ENCODE results near the gene PRR15L. TPM values are rescaled to one million over a fixed set of nuclear protein-coding genes. Genes with fewer than 3 reads are reported as not detected.

Gene PRR15L
- total RNA-seq, 2 experiments from 2014 or later, result not detected

GRCh38 chr17:47969930-47970724 lies 12.4 kb upstream of the PRR15L start:
- H3K36me3 Mint-ChIP-seq (ENCODE audit: low read depth), result peaks cover 14% of the 10 kb centered on the region
- intact Hi-C loops (cut with micrococcal nuclease), result loop anchor here (1.0 to 2.0 kb wide), 7 partner anchors 21 to 321 kb away; partner anchors contain the start of genes KPNB1, LRRC46, MRPL10 and NFE2L1
- DNase-seq, result no peak
- H3K9me3 Mint-ChIP-seq, result no peaks in the 10 kb centered on the region
- H3K4me3 Mint-ChIP-seq, result peak overlapping the region; percentile 95
- H3K4me1 Mint-ChIP-seq (ENCODE audit: low read depth), result peaks cover 24% of the 10 kb centered on the region
- CTCF ChIA-PET, result interaction anchor here (0.6 to 4.4 kb wide), 28 partner anchors 8 to 489 kb away, joined by 3 to 69 read pairs (median 4); partner anchors contain the start of genes NFE2L1, PNPO, PRR15L and SCRN2
- no peaks in the 10 kb centered on the region for H3K27me3 Mint-ChIP-seq (ENCODE audit: low read depth)
- H3K27ac Mint-ChIP-seq, result peak overlapping the region; percentile 13

GRCh38 chr17:47968836-47969235 lies 11.2 kb upstream of the PRR15L start:
- Mint-ChIP-seq H3K4me1 (ENCODE audit: low read depth) (peaks cover 24% of the 10 kb centered on the region), H3K4me3 (no peak overlapping the region), H3K9me3 (no peaks in the 10 kb centered on the region), H3K36me3 (ENCODE audit: low read depth) (peaks cover 7% of the 10 kb centered on the region), H3K27me3 (ENCODE audit: low read depth) (no peaks in the 10 kb centered on the region), H3K27ac (no peak overlapping the region)
- CTCF ChIA-PET, result interaction anchor here (3.0 to 4.4 kb wide), 3 partner anchors 11 to 25 kb away, joined by 17 to 69 read pairs (median 57); partner anchors contain the start of gene PNPO
- intact Hi-C loops (cut with micrococcal nuclease), result no loop called here
- no peak for DNase-seq

DNA sequence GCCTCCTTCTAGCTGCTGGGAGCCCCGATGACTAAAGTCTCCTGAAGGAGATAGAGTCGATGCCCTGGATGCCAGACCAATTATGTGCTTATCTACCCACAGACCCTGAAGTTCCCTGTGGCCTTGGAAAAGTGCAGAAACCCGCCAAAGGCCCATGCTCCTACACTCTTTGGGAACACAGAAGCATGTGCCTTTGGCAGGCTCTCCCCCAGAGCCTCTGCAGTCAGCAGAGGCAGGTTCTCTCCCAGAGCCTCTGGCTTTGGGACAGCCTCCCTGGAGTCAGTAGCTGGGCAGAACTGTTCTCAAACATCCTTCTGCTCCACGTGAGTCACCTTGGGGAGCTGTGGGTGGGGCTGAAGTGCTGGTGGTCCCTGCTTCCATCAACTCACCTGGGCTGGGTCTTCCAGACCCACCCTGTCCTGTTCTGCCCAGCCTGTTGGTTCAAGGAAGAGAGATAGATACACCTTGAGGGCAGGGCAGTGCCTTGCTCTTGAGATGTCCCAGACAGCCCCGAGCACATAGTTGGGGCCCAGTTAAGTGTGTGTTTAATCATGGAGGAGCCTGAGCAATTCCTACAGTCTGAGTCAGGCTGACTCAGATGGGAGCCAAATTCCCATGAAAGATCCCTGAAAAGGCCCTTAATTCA lies 10.0 kb upstream of the PRR15L start:
- Mint-ChIP-seq H3K36me3 (ENCODE audit: low read depth) (peaks cover 5% of the 10 kb centered on the region), H3K4me1 (ENCODE audit: low read depth) (peaks cover 19% of the 10 kb centered on the region), H3K27me3 (ENCODE audit: low read depth) (no peaks in the 10 kb centered on the region), H3K4me3 (no peak overlapping the region), H3K27ac (no peak overlapping the region), H3K9me3 (no peaks in the 10 kb centered on the region)
- intact Hi-C loops (cut with micrococcal nuclease), result no loop called here
- CTCF ChIA-PET, result interaction anchor here (1.3 to 1.6 kb wide), 2 partner anchors 12 to 17 kb away, joined by 3 to 4 read pairs; no protein-coding TSS in a partner anchor
- no peak for DNase-seq

GRCh38 chr17:47966079-47966519 lies 8.4 kb upstream of the PRR15L start:
- Mint-ChIP-seq H3K27ac (no peak overlapping the region), H3K4me1 (ENCODE audit: low read depth) (peaks cover 9% of the 10 kb centered on the region), H3K9me3 (no peaks in the 10 kb centered on the region), H3K36me3 (ENCODE audit: low read depth) (peaks cover 1% of the 10 kb centered on the region), H3K27me3 (ENCODE audit: low read depth) (no peaks in the 10 kb centered on the region), H3K4me3 (no peak overlapping the region)
- CTCF ChIA-PET, result interaction anchor here (1.0 to 1.6 kb wide), 3 partner anchors 10 to 13 kb away, joined by 3 read pairs; no protein-coding TSS in a partner anchor
- intact Hi-C loops (cut with micrococcal nuclease), result no loop called here
- no peak for DNase-seq

DNA sequence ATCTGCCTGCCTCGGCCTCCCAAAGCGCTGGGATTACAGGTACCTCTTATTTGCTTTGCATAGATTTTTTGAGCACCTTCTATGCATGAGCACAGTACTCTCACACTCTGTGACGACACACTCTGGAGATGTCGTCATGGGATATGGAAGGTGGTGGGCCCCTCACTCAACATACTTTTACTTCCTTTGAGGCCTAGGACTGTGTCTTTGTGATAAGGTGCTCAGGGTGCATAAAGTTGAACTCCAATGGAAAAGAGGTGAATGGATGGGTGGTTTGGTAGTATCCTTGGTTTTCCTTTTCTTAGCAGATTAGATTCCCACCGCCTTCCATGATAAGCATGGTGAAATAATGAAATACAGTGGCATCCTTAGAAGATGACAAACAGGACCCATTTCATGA lies 7.2 kb upstream of the PRR15L start:
- CTCF ChIA-PET, result interaction anchor here (0.9 to 1.2 kb wide), 3 partner anchors 8 to 15 kb away, joined by 3 to 4 read pairs (median 3); no protein-coding TSS in a partner anchor
- intact Hi-C loops (cut with micrococcal nuclease), result no loop called here
- no peak overlapping the region for H3K27ac Mint-ChIP-seq
- peaks cover 2% of the 10 kb centered on the region for H3K4me1 Mint-ChIP-seq (ENCODE audit: low read depth)
- DNase-seq, result no peak
- no peaks in the 10 kb centered on the region for H3K27me3 Mint-ChIP-seq (ENCODE audit: low read depth)
- H3K9me3 Mint-ChIP-seq, result no peaks in the 10 kb centered on the region
- H3K4me3 Mint-ChIP-seq, result no peak overlapping the region
- no peaks in the 10 kb centered on the region for H3K36me3 Mint-ChIP-seq (ENCODE audit: low read depth)

GRCh38 chr17:47962901-47963300 lies 5.2 kb upstream of the PRR15L start:
- CTCF ChIA-PET, result interaction anchor here (0.6 kb wide), 1 partner anchor 346 kb away, joined by 3 read pairs; no protein-coding TSS in a partner anchor
- intact Hi-C loops (cut with micrococcal nuclease), result no loop called here
- Mint-ChIP-seq H3K27me3 (ENCODE audit: low read depth) (no peaks in the 10 kb centered on the region), H3K36me3 (ENCODE audit: low read depth) (no peaks in the 10 kb centered on the region), H3K4me3 (no peak overlapping the region), H3K27ac (no peak overlapping the region), H3K4me1 (ENCODE audit: low read depth) (no peaks in the 10 kb centered on the region), H3K9me3 (no peaks in the 10 kb centered on the region)
- DNase-seq, result no peak

GRCh38 chr17:47961406-47961805 lies 3.7 kb upstream of the PRR15L start:
- Mint-ChIP-seq H3K27ac (no peak overlapping the region), H3K9me3 (no peaks in the 10 kb centered on the region), H3K27me3 (ENCODE audit: low read depth) (no peaks in the 10 kb centered on the region), H3K4me3 (no peak overlapping the region), H3K36me3 (ENCODE audit: low read depth) (no peaks in the 10 kb centered on the region), H3K4me1 (ENCODE audit: low read depth) (no peaks in the 10 kb centered on the region)
- intact Hi-C loops (cut with micrococcal nuclease), result no loop called here
- CTCF ChIA-PET, result interaction anchor here (1.0 to 4.2 kb wide), 2 partner anchors 9 to 12 kb away, joined by 3 to 27 read pairs; partner anchors contain the start of gene CDK5RAP3
- DNase-seq, result no peak

DNA sequence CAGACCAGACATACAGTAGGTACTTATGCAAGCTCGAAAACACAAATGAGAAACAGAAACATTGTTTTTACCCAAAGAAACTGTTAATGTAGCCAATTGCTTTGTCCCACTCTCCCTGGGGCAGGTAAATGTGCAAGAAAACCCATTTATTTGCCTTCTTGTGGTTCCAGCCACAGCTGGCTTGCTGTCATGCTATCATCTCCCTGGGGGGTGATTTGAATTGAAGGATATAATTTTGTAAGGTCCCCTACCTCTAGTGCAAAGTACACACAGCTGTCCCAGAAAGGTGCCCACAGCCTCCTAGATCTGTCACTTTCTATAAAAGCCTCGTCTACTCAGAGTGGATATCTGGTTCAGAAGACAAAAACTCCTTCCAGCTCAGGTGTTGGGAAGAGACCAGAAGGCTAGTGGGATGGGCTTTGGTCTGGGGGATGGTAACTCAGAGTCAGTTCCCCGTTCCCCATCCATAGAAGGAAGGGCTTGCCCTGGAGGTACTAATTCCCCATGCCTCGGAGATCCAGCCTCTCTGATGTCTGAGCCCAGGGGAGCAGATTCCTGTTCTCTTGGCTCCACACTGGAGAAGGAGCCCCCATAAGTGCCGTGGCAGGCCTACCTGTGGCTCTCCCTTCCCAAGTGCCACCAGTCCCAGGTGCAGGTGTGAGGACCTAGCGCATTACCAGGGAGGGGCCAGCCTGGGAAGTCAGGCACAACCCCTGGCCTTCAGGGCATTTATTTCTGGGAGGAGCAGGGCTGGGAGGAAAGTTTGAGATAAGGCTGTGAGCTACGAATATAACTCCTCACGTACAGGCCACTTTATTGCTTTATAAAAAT lies 2.4 kb upstream of the PRR15L start:
- no peaks in the 10 kb centered on the region for H3K36me3 Mint-ChIP-seq (ENCODE audit: low read depth)
- intact Hi-C loops (cut with micrococcal nuclease), result no loop called here
- H3K27me3 Mint-ChIP-seq (ENCODE audit: low read depth), result no peaks in the 10 kb centered on the region
- no peak overlapping the region for H3K4me3 Mint-ChIP-seq
- no peak overlapping the region for H3K27ac Mint-ChIP-seq
- CTCF ChIA-PET, result interaction anchor here (1.1 to 4.2 kb wide), 2 partner anchors 11 kb away, joined by 3 to 27 read pairs; partner anchors contain the start of gene CDK5RAP3
- no peaks in the 10 kb centered on the region for H3K9me3 Mint-ChIP-seq
- no peak for DNase-seq
- H3K4me1 Mint-ChIP-seq (ENCODE audit: low read depth), result no peaks in the 10 kb centered on the region

- H3K4me3 Mint-ChIP-seq, result no peak overlapping the region
These were observed 692 bp downstream of the PRR15L start for GRCh38 chr17:47956791-47957590.

GRCh38 chr17:47955497-47956461 lies 1.9 kb downstream of the PRR15L start:
- intact Hi-C loops (cut with micrococcal nuclease), result no loop called here

More at GRCh38 chr17:47956791-47957590, 692 bp downstream of the PRR15L start:
- intact Hi-C loops (cut with micrococcal nuclease), result no loop called here
- CTCF ChIA-PET, result interaction anchor here (0.6 to 2.9 kb wide), 7 partner anchors 7 to 34 kb away, joined by 3 to 22 read pairs (median 4); no protein-coding TSS in a partner anchor
- no peak for DNase-seq
- Mint-ChIP-seq H3K9me3 (no peaks in the 10 kb centered on the region), H3K4me1 (ENCODE audit: low read depth) (no peaks in the 10 kb centered on the region), H3K27me3 (ENCODE audit: low read depth) (no peaks in the 10 kb centered on the region), H3K27ac (no peak overlapping the region), H3K36me3 (ENCODE audit: low read depth) (peaks cover 3% of the 10 kb centered on the region)

More at GRCh38 chr17:47955497-47956461, 1.9 kb downstream of the PRR15L start:
- Mint-ChIP-seq H3K4me3 (no peak overlapping the region), H3K36me3 (ENCODE audit: low read depth) (peaks cover 3% of the 10 kb centered on the region), H3K27me3 (ENCODE audit: low read depth) (no peaks in the 10 kb centered on the region), H3K4me1 (ENCODE audit: low read depth) (no peaks in the 10 kb centered on the region), H3K27ac (no peak overlapping the region), H3K9me3 (no peaks in the 10 kb centered on the region)
- CTCF ChIA-PET, result interaction anchor here (0.6 to 2.9 kb wide), 3 partner anchors 9 to 35 kb away, joined by 3 to 22 read pairs (median 4); no protein-coding TSS in a partner anchor
- DNase-seq, result no peak

All from activated naive CD4-positive, alpha-beta T cell treated with anti-CD3 and anti-CD28 coated beads for 36 hours (primary cell).